Left forelimb (tissue), 1 donor: ENCODE data around the gene LSM14B.

ENCODE experiments used
- DNase-seq: peaks from one replicate; pipeline ENCODE4 v3.0.0-alpha.2; 2018; ENCODE audit warnings: low spot score

The LSM14B gene

DNA sequence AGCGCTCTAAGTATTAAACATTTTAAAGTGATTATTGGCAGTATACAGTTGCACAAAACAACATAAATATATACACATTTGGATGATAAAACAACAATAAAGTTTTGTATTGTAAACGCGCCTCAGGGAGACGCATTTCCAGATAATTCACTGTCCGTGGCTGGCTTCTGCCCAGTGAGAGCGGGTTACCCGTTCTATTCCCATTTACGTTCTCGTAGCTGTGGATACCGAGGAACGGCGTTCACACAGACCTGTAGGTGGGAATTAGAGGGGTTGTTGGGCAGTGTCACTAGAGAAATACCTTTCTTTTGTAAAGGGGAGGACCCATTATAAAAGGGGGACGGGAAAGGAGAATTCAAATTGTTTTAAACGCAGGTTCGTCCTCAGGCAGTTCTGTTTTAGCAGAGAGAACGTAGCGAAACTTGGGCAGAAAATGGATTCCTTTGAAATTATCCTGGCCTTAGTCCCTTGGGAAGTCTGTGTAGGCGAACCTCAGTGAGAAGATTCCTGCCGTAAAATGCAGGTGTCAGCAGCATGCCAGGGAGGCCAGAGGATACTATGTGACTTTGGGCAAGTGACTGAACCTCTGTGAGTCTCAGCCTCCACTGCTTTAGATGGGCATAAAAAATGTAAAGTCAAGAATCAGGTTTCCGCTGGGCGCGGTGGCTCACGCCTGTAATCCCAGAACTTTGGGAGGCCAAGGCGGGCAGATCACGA, 61.3 kb downstream of the LSM14B start:
- DNase-seq: no peak
